HEK293T (cell line): ENCODE results near the gene ARHGEF6.

Experiments
- ARNT ChIP-seq: fragments of 450-650 bp; IDR thresholded peaks from 2 replicates; pipeline ENCODE4 v1.6.1; 2017; ENCODE audit warnings: mild to moderate bottlenecking
- BHLHE40 ChIP-seq: fragments of 450-650 bp; IDR thresholded peaks from 2 replicates; pipeline ENCODE4 v1.6.1; 2016; ENCODE audit warnings: mild to moderate bottlenecking, moderate library complexity, borderline replicate concordance
- ELF4 ChIP-seq: fragments of 450-650 bp; IDR thresholded peaks from 2 replicates; pipeline ENCODE4 v1.6.1; 2017; ENCODE audit warnings: antibody characterized with exemption
- FOXA1 ChIP-seq: fragments of 450-650 bp; IDR thresholded peaks from 2 replicates; pipeline ENCODE4 v1.6.1; 2016; ENCODE audit warnings: mild to moderate bottlenecking
- FOXK2 ChIP-seq: fragments of 450-650 bp; IDR thresholded peaks from 2 replicates; pipeline ENCODE4 v1.6.1; 2016; ENCODE audit warnings: mild to moderate bottlenecking
- FOXM1 ChIP-seq: fragments of 450-650 bp; IDR thresholded peaks from 2 replicates; pipeline ENCODE4 v1.6.1; 2017; ENCODE audit warnings: mild to moderate bottlenecking, borderline replicate concordance
- LEF1 ChIP-seq: fragments of 450-650 bp; IDR thresholded peaks from 2 replicates; pipeline ENCODE4 v1.6.1; 2017; ENCODE audit warnings: mild to moderate bottlenecking, borderline replicate concordance
- NFRKB ChIP-seq: fragments of 450-650 bp; IDR thresholded peaks from 2 replicates; pipeline ENCODE4 v1.6.1; 2016; ENCODE audit warnings: mild to moderate bottlenecking, moderate library complexity
- SP1 ChIP-seq: fragments of 450-650 bp; IDR thresholded peaks from 2 replicates; pipeline ENCODE4 v1.6.1; 2017
- SUZ12 ChIP-seq: fragments of 450-650 bp; IDR thresholded peaks from 2 replicates; pipeline ENCODE4 v1.6.1; 2016; ENCODE audit warnings: mild to moderate bottlenecking
- TARDBP ChIP-seq: fragments of 450-650 bp; IDR thresholded peaks from 2 replicates; pipeline ENCODE4 v1.6.1; 2016
- ZNF384 ChIP-seq: fragments of 450-650 bp; IDR thresholded peaks from 2 replicates; pipeline ENCODE4 v1.6.1; 2016
- TF ChIP-seq, protein P1 (sequence below): fragments of 450-650 bp; IDR thresholded peaks from 2 replicates; pipeline ENCODE4 v1.6.1; 2016

DNA sequence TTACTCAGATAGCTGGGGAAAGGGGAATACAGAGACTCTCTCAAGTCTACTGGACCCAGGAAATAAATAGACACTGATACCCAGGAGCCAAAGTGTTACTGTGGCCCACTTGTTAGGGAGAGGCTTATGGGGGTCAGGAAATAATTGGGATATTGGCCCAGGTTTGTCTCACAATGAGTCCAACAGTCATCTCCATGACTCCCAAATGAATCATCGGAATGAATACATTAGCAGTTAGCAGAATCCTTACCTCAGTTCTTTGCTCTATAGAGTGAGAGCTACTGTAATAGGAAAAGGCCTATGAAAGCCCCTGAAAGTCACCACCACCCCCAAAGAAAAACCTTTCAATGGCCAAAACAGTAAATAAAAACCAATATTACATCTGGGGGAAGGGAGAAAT lies 42.4 kb upstream of the ARHGEF6 start:
- TF ChIP-seq SUZ12 (no peak), FOXM1 (no peak), ELF4 (no peak), BHLHE40 (no peak), TARDBP (no peak), SP1 (no peak), NFRKB (no peak), FOXA1 (no peak), FOXK2 (no peak), ARNT (no peak), ZNF384 (no peak), LEF1 (no peak)
- TF ChIP-seq, protein P1, sequence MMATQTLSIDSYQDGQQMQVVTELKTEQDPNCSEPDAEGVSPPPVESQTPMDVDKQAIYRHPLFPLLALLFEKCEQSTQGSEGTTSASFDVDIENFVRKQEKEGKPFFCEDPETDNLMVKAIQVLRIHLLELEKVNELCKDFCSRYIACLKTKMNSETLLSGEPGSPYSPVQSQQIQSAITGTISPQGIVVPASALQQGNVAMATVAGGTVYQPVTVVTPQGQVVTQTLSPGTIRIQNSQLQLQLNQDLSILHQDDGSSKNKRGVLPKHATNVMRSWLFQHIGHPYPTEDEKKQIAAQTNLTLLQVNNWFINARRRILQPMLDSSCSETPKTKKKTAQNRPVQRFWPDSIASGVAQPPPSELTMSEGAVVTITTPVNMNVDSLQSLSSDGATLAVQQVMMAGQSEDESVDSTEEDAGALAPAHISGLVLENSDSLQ, result no peak
